Spinal cord (tissue), 10 donors: Measurements from ENCODE around the gene GRIK3. TPM values are rescaled to one million over a fixed set of nuclear protein-coding genes. Genes with fewer than 3 reads are reported as not detected.
A peak's percentile ranks its signal among the peaks of the same experiment; 100 is the strongest.

Experiments
- DNase-seq, 6 donors: peaks; one replicate each; pipeline versions ENCODE4 v3.0.0 to v3.0.0-alpha.2; 2013 to 2015; ENCODE audit warnings: low spot score in 6 of 6, low read depth in 4 of 6
- H3K27ac ChIP-seq: one replicate; pipeline ENCODE4 v1.5.1; 2013; ENCODE audit warnings: low read depth, low read length, control low read depth
- H3K27me3 ChIP-seq: one replicate; pipeline ENCODE4 v1.6.1; 2013; ENCODE audit warnings: low read length; ENCODE audit not compliant: control insufficient read depth, insufficient read depth
- H3K36me3 ChIP-seq: one replicate; pipeline ENCODE4 v1.6.1; 2013; ENCODE audit warnings: low read length; ENCODE audit not compliant: control insufficient read depth, insufficient read depth
- H3K4me1 ChIP-seq: one replicate; pipeline ENCODE4 v1.6.1; 2013; ENCODE audit warnings: low read length; ENCODE audit not compliant: control insufficient read depth, insufficient read depth
- H3K4me3 ChIP-seq: one replicate; pipeline ENCODE4 v1.5.1; 2013; ENCODE audit warnings: low read depth, low read length, control low read depth
- H3K9me3 ChIP-seq: one replicate; pipeline ENCODE4 v1.6.1; 2013; ENCODE audit warnings: low read length; ENCODE audit not compliant: control insufficient read depth, insufficient read depth
- WGBS: methylation state at CpG from one replicate; pipeline ENCODE4 v1.1.5; 2013; ENCODE audit warnings: missing lambda C conversion rate; ENCODE audit not compliant: insufficient coverage; 5-methylcytosine and 5-hydroxymethylcytosine counted together
- polyA plus RNA-seq, 2 donors: library from polyadenylated mRNA; unstranded; fragments of 120-200 nt; gene quantifications; one replicate each; pipeline ENCODE4 v1.2.1, GENCODE V29; 2013; ENCODE audit not compliant: insufficient read length in 2 of 2
- total RNA-seq, 2 donors: library from RNA; depleted of rRNA in 1 of 2; stranded (reverse); fragments of 120-200 nt in 1 of 2; fragments of >200 nt in 1 of 2; gene quantifications; one replicate each; pipeline versions ENCODE4 v1.2.3 to v1.2.4, GENCODE V29; 2013 to 2014
- donor health status: healthy.

GRIK3 gene
- total and polyA plus RNA-seq, 4 donors: 18.5 to 43.6 (median 31.3) TPM

- H3K4me3 ChIP-seq: no peak overlapping the region
- H3K36me3 ChIP-seq: peaks cover 25% of the 10 kb centered on the region
- WGBS: 66% methylated on average over 4 of the region's 6 CpGs
- peak in 1 of 6 donors; percentile 43 for DNase-seq
- H3K27ac ChIP-seq: no peak overlapping the region
- no peaks in the 10 kb centered on the region for H3K27me3 ChIP-seq
- peaks cover 21% of the 10 kb centered on the region for H3K4me1 ChIP-seq
- no peaks in the 10 kb centered on the region for H3K9me3 ChIP-seq
These were observed 183.2 kb downstream of the GRIK3 start for GRCh38 chr1:36851087-36851486.

DNA sequence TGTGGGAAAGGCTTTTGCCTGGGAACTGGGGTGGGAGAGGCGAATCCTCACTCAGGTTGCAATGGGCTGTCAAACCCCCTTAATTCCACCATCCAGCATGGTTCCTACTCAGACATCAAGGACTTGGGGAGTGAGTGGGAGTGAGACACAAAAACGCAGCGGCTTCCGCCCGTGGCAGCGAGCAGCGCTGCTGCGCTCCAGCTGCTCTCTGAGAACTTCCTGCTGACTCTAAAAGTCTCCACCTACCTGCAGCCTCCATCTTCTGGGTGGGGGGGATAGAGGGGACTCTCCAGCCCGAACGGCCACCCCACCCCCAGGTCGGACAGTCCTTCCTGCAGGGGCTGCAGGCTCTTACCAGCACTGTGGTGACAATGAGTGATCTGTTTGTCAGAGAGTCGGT, 184.4 kb downstream of the GRIK3 start:
- Histone ChIP-seq H3K4me3 (no peak overlapping the region), H3K9me3 (no peaks in the 10 kb centered on the region), H3K36me3 (peaks cover 29% of the 10 kb centered on the region), H3K27ac (no peak overlapping the region), H3K27me3 (no peaks in the 10 kb centered on the region), H3K4me1 (peaks cover 22% of the 10 kb centered on the region)
- WGBS: 74% methylated on average over 2 of the region's 12 CpGs
- DNase-seq: no peak

- peaks cover 19% of the 10 kb centered on the region for H3K4me1 ChIP-seq
- H3K36me3 ChIP-seq: peaks cover 20% of the 10 kb centered on the region
- no peak for DNase-seq
- no peak overlapping the region for H3K4me3 ChIP-seq
- no peaks in the 10 kb centered on the region for H3K9me3 ChIP-seq
- H3K27ac ChIP-seq: no peak overlapping the region
- 21% methylated on average over 2 of the region's 2 CpGs for WGBS
- H3K27me3 ChIP-seq: no peaks in the 10 kb centered on the region
These were observed 186.6 kb downstream of the GRIK3 start for GRCh38 chr1:36847761-36848160.

DNA sequence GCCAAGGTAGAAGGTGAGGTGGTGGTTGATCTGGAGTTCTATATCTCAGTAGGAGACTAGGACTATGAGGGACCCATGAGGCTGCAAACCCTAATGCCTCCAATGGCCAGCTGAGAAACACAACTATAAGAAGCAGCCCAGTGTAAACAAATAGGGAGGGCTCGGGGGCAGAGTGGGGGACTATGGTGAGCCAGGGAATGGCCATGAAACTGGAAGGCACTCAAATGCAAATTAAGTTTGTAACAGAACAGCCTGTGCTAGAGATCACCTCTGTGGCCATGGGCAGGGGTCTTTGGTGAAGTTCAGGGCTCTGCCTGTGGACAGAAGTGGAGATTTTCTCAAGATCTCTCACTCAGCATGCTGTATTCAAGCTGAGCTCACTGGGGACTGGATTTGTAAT, 187.1 kb downstream of the GRIK3 start:
- H3K4me3 ChIP-seq: no peak overlapping the region
- H3K27me3 ChIP-seq: no peaks in the 10 kb centered on the region
- no peak overlapping the region for H3K27ac ChIP-seq
- no CpG with 5 or more reads among the region's 1 CpG for WGBS
- DNase-seq: no peak
- H3K9me3 ChIP-seq: no peaks in the 10 kb centered on the region
- peaks cover 16% of the 10 kb centered on the region for H3K36me3 ChIP-seq
- H3K4me1 ChIP-seq: peaks cover 18% of the 10 kb centered on the region

GRCh38 chr1:36846357-36846756, 188.0 kb downstream of the GRIK3 start:
- Histone ChIP-seq H3K4me1 (peaks cover 16% of the 10 kb centered on the region), H3K36me3 (peaks cover 21% of the 10 kb centered on the region), H3K27me3 (no peaks in the 10 kb centered on the region), H3K9me3 (no peaks in the 10 kb centered on the region), H3K27ac (no peak overlapping the region), H3K4me3 (no peak overlapping the region)
- 69% methylated on average over 1 of the region's 1 CpG for WGBS
- peak in 2 of 6 donors; percentile 38 to 50 for DNase-seq

- DNase-seq: no peak
- no peaks in the 10 kb centered on the region for H3K27me3 ChIP-seq
- H3K4me1 ChIP-seq: peaks cover 13% of the 10 kb centered on the region
- no peak overlapping the region for H3K27ac ChIP-seq
- 69% methylated on average over 12 of the region's 14 CpGs for whole genome bisulfite sequencing
- no peak overlapping the region for H3K4me3 ChIP-seq
- H3K36me3 ChIP-seq: peaks cover 25% of the 10 kb centered on the region
- no peaks in the 10 kb centered on the region for H3K9me3 ChIP-seq
These were observed 188.5 kb downstream of the GRIK3 start for GRCh38 chr1:36845802-36846201.

- peak in 1 of 6 donors; percentile 85 for DNase-seq
- Histone ChIP-seq H3K27me3 (no peaks in the 10 kb centered on the region), H3K9me3 (no peaks in the 10 kb centered on the region), H3K4me3 (no peak overlapping the region), H3K36me3 (peaks cover 23% of the 10 kb centered on the region), H3K27ac (no peak overlapping the region), H3K4me1 (peaks cover 13% of the 10 kb centered on the region)
- 66% methylated on average over 6 of the region's 9 CpGs for WGBS
These were observed 189.4 kb downstream of the GRIK3 start for GRCh38 chr1:36844917-36845316.

DNA sequence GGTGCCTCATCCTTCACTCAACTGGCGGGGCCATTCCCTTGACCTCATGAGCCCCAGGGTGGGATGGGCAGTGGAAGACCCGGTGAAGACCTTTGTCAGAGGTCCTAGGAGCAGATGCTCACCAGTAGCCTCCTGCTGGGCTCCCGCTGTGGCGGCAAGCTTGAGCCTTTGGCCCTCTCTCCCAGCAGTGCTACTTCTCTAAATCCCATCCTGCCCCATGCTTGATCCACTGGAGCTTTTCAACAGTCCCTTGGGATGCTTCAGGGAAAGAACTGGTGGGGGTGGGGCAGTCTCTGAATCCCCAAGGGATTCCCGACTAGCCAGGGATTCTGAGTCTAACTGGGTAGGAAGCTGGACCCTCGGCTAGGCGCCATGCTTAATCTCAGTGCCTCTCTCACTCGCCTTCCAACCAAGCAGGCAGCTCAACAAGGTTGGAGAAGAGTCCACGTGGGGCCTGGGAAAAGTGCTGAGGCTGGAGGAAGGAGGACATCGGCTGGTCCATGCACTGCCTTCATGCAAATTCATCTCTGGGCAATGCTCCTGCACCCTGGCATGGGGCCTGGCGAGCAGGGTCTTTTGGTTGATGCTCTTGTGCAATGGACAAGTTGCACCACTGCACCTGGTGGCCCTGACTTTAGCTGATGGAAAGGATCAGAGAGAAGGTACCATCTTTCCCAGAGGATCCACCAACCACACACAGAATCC, 190.3 kb downstream of the GRIK3 start:
- H3K4me3 ChIP-seq: no peak overlapping the region
- peaks cover 14% of the 10 kb centered on the region for H3K4me1 ChIP-seq
- no peaks in the 10 kb centered on the region for H3K9me3 ChIP-seq
- no peaks in the 10 kb centered on the region for H3K27me3 ChIP-seq
- H3K36me3 ChIP-seq: peaks cover 20% of the 10 kb centered on the region
- DNase-seq: no peak
- 89% methylated on average over 10 of the region's 11 CpGs for WGBS
- H3K27ac ChIP-seq: no peak overlapping the region

DNA sequence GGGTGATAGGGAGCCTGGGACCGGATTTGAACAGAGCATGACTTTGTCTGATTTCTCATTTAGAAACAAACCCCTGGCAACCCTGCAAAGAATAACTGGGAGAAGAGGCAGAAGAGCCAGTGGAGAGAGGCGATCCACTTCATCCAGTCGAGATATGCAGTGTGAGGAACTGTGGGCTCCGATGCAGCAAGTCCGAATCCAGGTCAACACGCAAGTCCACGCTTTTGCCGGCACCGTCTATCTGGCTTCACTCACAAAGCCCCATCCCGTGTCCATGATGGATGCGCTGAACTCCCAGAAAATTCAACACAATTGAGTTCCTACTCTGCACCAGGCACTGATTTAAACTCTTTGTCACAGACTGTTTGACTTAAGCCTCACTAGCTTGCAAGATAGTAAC, 191.3 kb downstream of the GRIK3 start:
- Histone ChIP-seq H3K27me3 (peaks cover under 1% of the 10 kb centered on the region), H3K9me3 (no peaks in the 10 kb centered on the region), H3K4me3 (no peak overlapping the region), H3K27ac (no peak overlapping the region), H3K4me1 (peaks cover 21% of the 10 kb centered on the region), H3K36me3 (peaks cover 23% of the 10 kb centered on the region)
- WGBS: 81% methylated on average over 10 of the region's 11 CpGs
- no peak for DNase-seq

DNA sequence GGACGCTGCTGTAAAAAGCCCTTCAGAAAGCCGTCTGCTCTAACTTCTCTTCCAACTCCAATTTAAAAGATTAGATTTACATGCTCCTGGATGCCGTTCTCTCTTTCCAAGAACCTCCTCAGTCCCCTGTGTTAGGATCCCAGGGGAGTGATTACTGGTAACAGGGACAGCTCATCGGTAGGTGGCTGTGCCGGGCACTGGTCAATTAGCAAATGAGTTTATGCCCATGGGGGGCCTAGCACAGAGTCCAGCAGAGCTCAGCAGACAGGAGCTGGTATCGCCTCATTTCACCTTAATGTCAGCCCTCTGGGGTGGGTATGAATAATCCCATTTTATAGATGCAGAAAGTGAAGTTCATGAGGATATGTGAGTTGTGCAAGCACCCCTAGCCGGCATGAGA, 191.9 kb downstream of the GRIK3 start:
- Histone ChIP-seq H3K9me3 (no peaks in the 10 kb centered on the region), H3K4me3 (no peak overlapping the region), H3K27me3 (peaks cover 2% of the 10 kb centered on the region), H3K27ac (no peak overlapping the region), H3K36me3 (peaks cover 23% of the 10 kb centered on the region), H3K4me1 (peaks cover 21% of the 10 kb centered on the region)
- WGBS: 45% methylated on average over 3 of the region's 7 CpGs
- DNase-seq: no peak
